OCI-LY1 (cell line): ENCODE results near the gene ADRA1B.

ENCODE experiments used
- H2AFZ ChIP-seq: fragments of 200-600 bp; sonication (generic), shearing (Covaris generic); 2 replicates; pipeline ENCODE4 v1.6.0; 2014; ENCODE audit warnings: antibody characterized with exemption, mild to moderate bottlenecking, low read length
- H3F3A ChIP-seq: fragments of 200-600 bp; sonication (generic), shearing (Covaris generic); 2 replicates; pipeline ENCODE4 v1.6.0; 2014; ENCODE audit warnings: mild to moderate bottlenecking, antibody characterized with exemption, low read length, moderate library complexity; ENCODE audit not compliant: insufficient read depth
- H3K27ac ChIP-seq: fragments of 200-600 bp; sonication (generic); 2 replicates; pipeline ENCODE4 v1.5.1; 2014; ENCODE audit warnings: low read length, mixed run types, mild to moderate bottlenecking, low read depth; ENCODE audit not compliant: poor library complexity, severe bottlenecking
- H3K27me3 ChIP-seq: fragments of 200-600 bp; sonication (generic); 2 replicates; pipeline ENCODE4 v1.6.0; 2014; ENCODE audit warnings: antibody characterized with exemption, mild to moderate bottlenecking, low read length, moderate library complexity; ENCODE audit not compliant: insufficient read depth
- H3K36me3 ChIP-seq: fragments of 200-600 bp; sonication (generic); 2 replicates; pipeline ENCODE4 v1.6.1; 2014; ENCODE audit warnings: mild to moderate bottlenecking, antibody characterized with exemption, low read length, moderate library complexity, mixed read lengths; ENCODE audit not compliant: insufficient read depth
- H3K4me1 ChIP-seq: fragments of 200-600 bp; sonication (generic); 2 replicates; pipeline ENCODE4 v1.5.1; 2014; ENCODE audit warnings: mild to moderate bottlenecking, low read length, moderate library complexity; ENCODE audit not compliant: insufficient read depth, severe bottlenecking
- H3K4me2 ChIP-seq: fragments of 200-600 bp; sonication (generic), shearing (Covaris generic); 2 replicates; pipeline ENCODE4 v1.6.1; 2014; ENCODE audit warnings: low read length
- H3K4me3 ChIP-seq: fragments of 200-600 bp; sonication (generic); 2 replicates; pipeline ENCODE4 v1.5.1; 2014; ENCODE audit warnings: low read length, low read depth, mild to moderate bottlenecking, mixed read lengths; ENCODE audit not compliant: poor library complexity, severe bottlenecking
- H3K79me2 ChIP-seq: fragments of 200-600 bp; shearing (Covaris generic); 2 replicates; pipeline ENCODE4 v1.6.1; 2016; ENCODE audit warnings: mixed run types, low read length, mixed read lengths; ENCODE audit not compliant: insufficient read depth
- H3K9ac ChIP-seq: fragments of 200-600 bp; sonication (generic), shearing (Covaris generic); 2 replicates; pipeline ENCODE4 v1.6.1; 2014; ENCODE audit warnings: mild to moderate bottlenecking, low read length, mixed read lengths
- H3K9me2 ChIP-seq: fragments of 200-600 bp; sonication (generic), shearing (Covaris generic); 2 replicates; pipeline ENCODE4 v1.6.1; 2014; ENCODE audit warnings: low read depth, mild to moderate bottlenecking, low read length, mixed read lengths
- H3K9me3 ChIP-seq: fragments of 200-600 bp; shearing (Covaris generic); 2 replicates; pipeline ENCODE4 v1.6.1; 2014; ENCODE audit warnings: low read length, mixed read lengths
- H4K20me1 ChIP-seq: fragments of 200-600 bp; sonication (generic), shearing (Covaris generic); 2 replicates; pipeline ENCODE4 v1.6.0; 2016; ENCODE audit warnings: mild to moderate bottlenecking, low read length; ENCODE audit not compliant: insufficient read depth
- EZH2 ChIP-seq: fragments of 200-600 bp; sonication (generic), shearing (Covaris generic); IDR thresholded peaks from 2 replicates; pipeline ENCODE4 v1.8.0; 2017; ENCODE audit warnings: borderline replicate concordance, mixed run types, mild to moderate bottlenecking, antibody characterized with exemption, low read length, moderate library complexity, mixed read lengths
- TF ChIP-seq, protein P1 (sequence below): fragments of 200-600 bp; sonication (generic), shearing (Covaris generic); IDR thresholded peaks from 2 replicates; pipeline ENCODE4 v1.5.1; 2017; ENCODE audit warnings: mild to moderate bottlenecking, antibody characterized with exemption, low read length, moderate library complexity, mixed read lengths

ADRA1B gene

GRCh38 chr5:159884917-159885620 lies 31.2 kb upstream of the ADRA1B start:
- no peak overlapping the region for H3K4me2 ChIP-seq

DNA sequence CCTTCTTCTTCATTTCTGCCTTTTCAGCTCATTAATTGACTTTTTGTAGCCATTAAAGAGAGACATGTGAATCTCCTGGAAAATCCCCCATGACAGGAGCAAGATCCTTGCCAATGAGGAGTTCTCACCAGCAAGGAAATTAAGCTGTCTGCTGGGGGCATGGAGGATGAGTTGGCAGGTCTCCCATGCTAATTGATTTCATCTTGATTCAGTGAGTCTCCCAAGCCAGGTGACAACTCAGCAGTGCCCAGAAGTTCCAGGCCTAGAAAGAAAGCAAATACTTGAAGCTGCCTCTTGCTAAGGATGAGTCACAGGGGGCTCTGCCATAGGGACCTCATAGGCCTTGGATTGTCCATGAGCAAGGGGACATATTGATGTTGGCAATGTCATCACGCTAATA lies 30.0 kb upstream of the ADRA1B start:
- H3K27ac ChIP-seq = no peak overlapping the region
- no peak overlapping the region for H2AFZ ChIP-seq
- no peaks in the 10 kb centered on the region for H4K20me1 ChIP-seq
- no peaks in the 10 kb centered on the region for H3K4me1 ChIP-seq
- H3K9ac ChIP-seq = no peak overlapping the region
- H3K4me3 ChIP-seq = no peak overlapping the region
- H3K9me2 ChIP-seq = no peaks in the 10 kb centered on the region
- H3K4me2 ChIP-seq = no peak overlapping the region
- H3K79me2 ChIP-seq = no peaks in the 10 kb centered on the region
- no peak for TF ChIP-seq EZH2
- TF ChIP-seq, protein P1, sequence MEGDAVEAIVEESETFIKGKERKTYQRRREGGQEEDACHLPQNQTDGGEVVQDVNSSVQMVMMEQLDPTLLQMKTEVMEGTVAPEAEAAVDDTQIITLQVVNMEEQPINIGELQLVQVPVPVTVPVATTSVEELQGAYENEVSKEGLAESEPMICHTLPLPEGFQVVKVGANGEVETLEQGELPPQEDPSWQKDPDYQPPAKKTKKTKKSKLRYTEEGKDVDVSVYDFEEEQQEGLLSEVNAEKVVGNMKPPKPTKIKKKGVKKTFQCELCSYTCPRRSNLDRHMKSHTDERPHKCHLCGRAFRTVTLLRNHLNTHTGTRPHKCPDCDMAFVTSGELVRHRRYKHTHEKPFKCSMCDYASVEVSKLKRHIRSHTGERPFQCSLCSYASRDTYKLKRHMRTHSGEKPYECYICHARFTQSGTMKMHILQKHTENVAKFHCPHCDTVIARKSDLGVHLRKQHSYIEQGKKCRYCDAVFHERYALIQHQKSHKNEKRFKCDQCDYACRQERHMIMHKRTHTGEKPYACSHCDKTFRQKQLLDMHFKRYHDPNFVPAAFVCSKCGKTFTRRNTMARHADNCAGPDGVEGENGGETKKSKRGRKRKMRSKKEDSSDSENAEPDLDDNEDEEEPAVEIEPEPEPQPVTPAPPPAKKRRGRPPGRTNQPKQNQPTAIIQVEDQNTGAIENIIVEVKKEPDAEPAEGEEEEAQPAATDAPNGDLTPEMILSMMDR = no peak
- no peaks in the 10 kb centered on the region for H3F3A ChIP-seq
- no peaks in the 10 kb centered on the region for H3K27me3 ChIP-seq
- no peaks in the 10 kb centered on the region for H3K36me3 ChIP-seq
- H3K9me3 ChIP-seq = no peaks in the 10 kb centered on the region

More at GRCh38 chr5:159884917-159885620, 31.2 kb upstream of the ADRA1B start:
- TF ChIP-seq, protein P1 = no peak
- TF ChIP-seq EZH2 = no peak
- no peaks in the 10 kb centered on the region for H3K9me3 ChIP-seq
- H2AFZ ChIP-seq = no peak overlapping the region
- no peaks in the 10 kb centered on the region for H3F3A ChIP-seq
- no peaks in the 10 kb centered on the region for H3K4me1 ChIP-seq
- no peaks in the 10 kb centered on the region for H3K79me2 ChIP-seq
- no peaks in the 10 kb centered on the region for H4K20me1 ChIP-seq
- H3K27ac ChIP-seq = no peak overlapping the region
- no peaks in the 10 kb centered on the region for H3K27me3 ChIP-seq
- H3K4me3 ChIP-seq = no peak overlapping the region
- H3K36me3 ChIP-seq = no peaks in the 10 kb centered on the region
- H3K9me2 ChIP-seq = no peaks in the 10 kb centered on the region
- H3K9ac ChIP-seq = no peak overlapping the region

DNA sequence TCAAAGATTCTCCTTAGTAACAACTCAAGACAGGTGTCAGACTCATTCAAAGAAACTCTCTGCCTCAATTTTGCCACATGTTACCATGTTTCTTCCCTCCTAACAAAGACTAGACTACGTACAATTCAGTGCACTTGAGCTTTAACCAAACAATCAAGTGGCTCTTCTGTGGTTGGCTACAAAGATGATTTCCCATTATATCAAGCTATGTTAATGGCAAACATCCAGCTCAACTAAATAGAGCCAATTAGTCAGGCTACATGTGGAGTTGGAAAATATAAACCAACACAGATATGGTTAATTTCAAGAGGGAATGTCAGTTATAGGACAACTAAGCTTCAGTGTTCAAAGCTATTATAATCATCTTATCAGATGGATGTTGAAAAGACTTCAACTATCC lies 29.2 kb upstream of the ADRA1B start:
- H3K27me3 ChIP-seq = no peaks in the 10 kb centered on the region
- no peaks in the 10 kb centered on the region for H3K9me2 ChIP-seq
- H3K79me2 ChIP-seq = no peaks in the 10 kb centered on the region
- no peaks in the 10 kb centered on the region for H3K9me3 ChIP-seq
- no peak overlapping the region for H3K4me2 ChIP-seq
- H3K4me3 ChIP-seq = no peak overlapping the region
- H3K9ac ChIP-seq = no peak overlapping the region
- TF ChIP-seq, protein P1 = no peak
- TF ChIP-seq EZH2 = no peak
- no peaks in the 10 kb centered on the region for H3K4me1 ChIP-seq
- H4K20me1 ChIP-seq = no peaks in the 10 kb centered on the region
- no peak overlapping the region for H2AFZ ChIP-seq
- no peaks in the 10 kb centered on the region for H3K36me3 ChIP-seq
- H3K27ac ChIP-seq = no peak overlapping the region
- no peaks in the 10 kb centered on the region for H3F3A ChIP-seq
